ENCODE results near the gene GNAO1. TPM values are rescaled to one million over a fixed set of nuclear protein-coding genes. Genes with fewer than 3 reads are reported as not detected.

The GNAO1 gene
- total RNA-seq, 1 experiment from 2014 or later: not detected

- no peak for DNase-seq (ENCODE audit: low spot score)
Observed at GRCh38 chr16:56348168-56349085, 157.1 kb downstream of the GNAO1 start.

GRCh38 chr16:56349086-56349415 lies 157.8 kb downstream of the GNAO1 start:
- no peak for DNase-seq (ENCODE audit: low spot score)

- no peak for DNase-seq (ENCODE audit: low spot score)
Observed at GRCh38 chr16:56349711-56350161, 158.4 kb downstream of the GNAO1 start.

GRCh38 chr16:56350491-56351405 lies 159.5 kb downstream of the GNAO1 start:
- no peak for DNase-seq (ENCODE audit: low spot score)

GRCh38 chr16:56351481-56351880 lies 160.2 kb downstream of the GNAO1 start:
- no peak for DNase-seq (ENCODE audit: low spot score)

GRCh38 chr16:56352351-56353053 lies 161.2 kb downstream of the GNAO1 start:
- DNase-seq (ENCODE audit: low spot score): no peak

- no peak for DNase-seq (ENCODE audit: low spot score)
Observed at GRCh38 chr16:56353054-56353921, 162.0 kb downstream of the GNAO1 start.

GRCh38 chr16:56354016-56354415 lies 162.7 kb downstream of the GNAO1 start:
- DNase-seq (ENCODE audit: low spot score): no peak

- DNase-seq (ENCODE audit: low spot score): no peak
Observed at GRCh38 chr16:56354746-56355145, 163.5 kb downstream of the GNAO1 start.

GRCh38 chr16:56355221-56355620 lies 163.9 kb downstream of the GNAO1 start:
- no peak for DNase-seq (ENCODE audit: low spot score)

GRCh38 chr16:56355786-56356275 lies 164.5 kb downstream of the GNAO1 start:
- DNase-seq (ENCODE audit: low spot score): no peak

- peak; percentile 83 for DNase-seq (ENCODE audit: low spot score)
Observed at GRCh38 chr16:56356276-56357240, 165.3 kb downstream of the GNAO1 start.

- DNase-seq (ENCODE audit: low spot score): peak; percentile 35
Observed at GRCh38 chr16:56357241-56357764, 166.0 kb downstream of the GNAO1 start.

GRCh38 chr16:56357765-56358322 lies 166.6 kb downstream of the GNAO1 start:
- no peak for DNase-seq (ENCODE audit: low spot score)

- DNase-seq (ENCODE audit: low spot score): no peak
Observed at GRCh38 chr16:56360117-56361008, 169.1 kb downstream of the GNAO1 start.

- no peak for DNase-seq (ENCODE audit: low spot score)
Observed at GRCh38 chr16:56362057-56362655, 170.9 kb downstream of the GNAO1 start.

- no peak for DNase-seq (ENCODE audit: low spot score)
Observed at GRCh38 chr16:56362706-56363105, 171.4 kb downstream of the GNAO1 start.
